Body of pancreas (tissue), 4 donors: ENCODE measurements around the gene HSPB7. TPM values are rescaled to one million over a fixed set of nuclear protein-coding genes. Genes with fewer than 3 reads are reported as not detected.

ENCODE experiments used
- ATAC-seq: fragments of 150-250 bp; one replicate; pipeline ENCODE4 v1.9.1; 2016
- DNase-seq, 4 donors: peaks; one replicate each; pipeline ENCODE4 v3.0.0-alpha.2; 2019
- H3K27ac ChIP-seq, 4 donors: fragments of 200-600 bp; sonication (generic); 1 replicate in 3 of 4; 2 replicates in 1 of 4; pipeline versions ENCODE4 v1.5.1 to v1.6.1; 2016 to 2019; ENCODE audit warnings: mild to moderate bottlenecking in 1 of 4, mixed read lengths in 1 of 4, moderate library complexity in 1 of 4
- H3K27me3 ChIP-seq, 2 donors: fragments of 200-600 bp; sonication (generic); one replicate each; pipeline ENCODE4 v1.6.0; 2016; ENCODE audit warnings: mild to moderate bottlenecking in 1 of 2
- H3K36me3 ChIP-seq, 2 donors: fragments of 200-600 bp; sonication (generic); replicated peaks in 1 of 2; 2 replicates each; pipeline ENCODE4 v1.5.1; 2016; ENCODE audit warnings: low read depth in 2 of 2; ENCODE audit not compliant: insufficient read depth in 1 of 2
- H3K4me1 ChIP-seq: fragments of 200-600 bp; sonication (generic); one replicate; pipeline ENCODE4 v1.6.0; 2016
- H3K4me3 ChIP-seq, 2 donors: fragments of 200-600 bp; sonication (generic); 1 replicate in 1 of 2; 2 replicates in 1 of 2; pipeline ENCODE4 v1.5.1; 2016 to 2019
- H3K9me3 ChIP-seq, 3 donors: fragments of 200-600 bp; sonication (generic); 1 replicate in 2 of 3; 2 replicates in 1 of 3; pipeline ENCODE4 v1.5.1; 2016
- CTCF ChIP-seq, 7 experiments: fragments of 450-650 bp in 4 of 7; fragments of 200-600 bp in 3 of 7; sonication (generic) in 3 of 7; IDR thresholded peaks; one replicate each; pipeline ENCODE4 v1.5.1; 2016 to 2019; ENCODE audit warnings: antibody characterized with exemption in 7 of 7
- POLR2A ChIP-seq, 3 donors: fragments of 450-650 bp; IDR thresholded peaks; one replicate each; pipeline ENCODE4 v1.6.1; 2016; ENCODE audit warnings: antibody characterized with exemption in 3 of 3, mild to moderate bottlenecking in 2 of 3
- WGBS, 2 donors: methylation state at CpG; one replicate each; pipeline ENCODE4 v1.1.5; 2017; 5-methylcytosine and 5-hydroxymethylcytosine counted together
- intact Hi-C: fragments of 100-400 bp; cut with DNase I; formaldehyde crosslinking; loops from one replicate; pipeline ENCODE4 v1.15.1; 2023
- total RNA-seq, 2 donors: library from RNA; depleted of rRNA; stranded (reverse); fragments of >200 nt; gene quantifications; one replicate each; pipeline ENCODE4 v1.1.0, GENCODE V29; 2016

HSPB7 gene
- total RNA-seq, 2 donors from 2014 or later, result 5.7 to 39.9 TPM

DNA sequence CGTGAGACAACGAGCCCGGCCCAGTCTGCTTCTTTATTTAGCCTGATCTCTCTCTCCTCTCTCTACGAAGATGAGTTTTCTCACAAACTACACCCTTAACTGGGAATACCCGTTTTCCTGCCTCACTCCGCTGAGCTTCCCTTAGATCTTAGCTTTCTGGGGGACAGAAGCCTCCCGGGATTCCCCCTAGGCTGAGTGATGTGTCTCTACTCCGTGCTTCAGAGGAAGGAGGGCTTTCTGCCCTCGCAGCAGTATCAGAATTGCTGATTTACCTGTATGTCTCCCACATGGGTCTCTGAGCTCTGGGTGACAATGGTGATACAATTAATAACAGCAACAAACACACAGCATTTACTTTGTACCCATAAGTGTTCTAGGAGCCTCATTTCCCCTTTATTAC lies 43.0 kb downstream of the HSPB7 start:
- intact Hi-C loops, result no loop called here
- 51 to 53% methylated on average over 9 of the region's 9 CpGs for WGBS, 2 donors

DNA sequence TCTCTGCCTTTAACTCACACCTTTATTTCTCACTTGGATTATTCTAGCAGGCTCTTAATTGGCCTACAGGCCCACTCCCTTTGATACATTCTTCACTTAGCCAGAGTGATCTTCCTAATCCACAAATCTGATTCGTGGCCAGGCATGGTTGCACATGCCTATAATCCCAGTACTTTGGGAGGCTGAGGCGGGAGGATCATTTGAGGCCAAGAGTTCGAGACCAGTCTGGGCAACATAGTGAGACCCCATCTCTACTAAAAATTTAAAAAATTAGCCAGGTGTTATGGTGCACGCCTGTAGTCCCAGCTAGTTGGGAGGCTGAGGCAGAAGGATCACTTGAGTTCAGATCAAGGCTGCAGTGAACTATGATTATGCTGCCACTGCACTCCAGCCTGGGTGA lies 44.1 kb downstream of the HSPB7 start:
- WGBS, 2 donors, result 84 to 90% methylated on average over 4 of the region's 4 CpGs
- no peak for DNase-seq

More for the DNA sequence above, 43.0 kb downstream of the HSPB7 start:
- no peak for TF ChIP-seq POLR2A (IDR thresholded peaks at IDR 0.05)
- no peaks in the 10 kb centered on the region for H3K27me3 ChIP-seq
- ATAC-seq (no peak), DNase-seq (no peak)
- H3K36me3 ChIP-seq, result peaks cover 0 to 7% of the 10 kb centered on the region in 2 donors
- H3K9me3 ChIP-seq, result no peaks in the 10 kb centered on the region
- H3K4me3 ChIP-seq, result peak overlapping the region; percentile 61 to 89
- H3K4me1 ChIP-seq, result peaks cover 22% of the 10 kb centered on the region
- H3K27ac ChIP-seq, result no peak overlapping the region

GRCh38 chr1:15972409-15972808 lies 45.4 kb downstream of the HSPB7 start:
- Histone ChIP-seq H3K4me3 (no peak overlapping the region), H3K9me3 (no peaks in the 10 kb centered on the region), H3K4me1 (peaks cover 22% of the 10 kb centered on the region), H3K27me3 (no peaks in the 10 kb centered on the region), H3K27ac (no peak overlapping the region), H3K36me3 (peaks cover 0 to 7% of the 10 kb centered on the region in 2 donors)
- no peak for ATAC-seq
- no peak for TF ChIP-seq CTCF (IDR thresholded peaks at IDR 0.05)
- TF ChIP-seq POLR2A (IDR thresholded peaks at IDR 0.05), result no peak
- intact Hi-C loops, result no loop called here
- 78 to 100% methylated on average over 1 of the region's 1 CpG for WGBS, 2 donors
- DNase-seq, result no peak

More for the DNA sequence above, 44.1 kb downstream of the HSPB7 start:
- intact Hi-C loops, result no loop called here
- Histone ChIP-seq H3K4me3 (no peak overlapping the region), H3K36me3 (peaks cover 0 to 7% of the 10 kb centered on the region in 2 donors), H3K9me3 (no peaks in the 10 kb centered on the region), H3K4me1 (peaks cover 22% of the 10 kb centered on the region), H3K27ac (no peak overlapping the region), H3K27me3 (no peaks in the 10 kb centered on the region)
- TF ChIP-seq CTCF (IDR thresholded peaks at IDR 0.05) (no peak), POLR2A (IDR thresholded peaks at IDR 0.05) (no peak)
- ATAC-seq, result no peak

DNA sequence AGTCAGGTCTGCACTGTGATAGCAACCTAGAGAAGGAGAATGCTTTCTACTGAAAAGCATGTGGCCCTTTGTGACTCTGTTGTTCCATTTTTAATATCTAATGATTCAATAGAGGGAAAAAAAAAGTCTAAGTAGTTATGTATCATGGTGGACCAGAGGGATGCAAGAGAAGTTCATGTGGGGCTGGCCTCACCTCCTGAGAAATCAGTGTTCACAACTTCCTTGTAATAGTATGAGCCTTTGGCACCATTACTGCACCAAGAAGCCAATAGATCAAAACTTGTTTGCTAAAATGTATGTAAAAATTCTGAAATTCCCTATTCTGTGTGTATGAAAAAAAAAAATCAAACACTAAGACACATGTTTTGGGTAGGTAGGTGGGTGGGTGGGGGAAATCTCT lies 46.9 kb downstream of the HSPB7 start:
- Histone ChIP-seq H3K4me3 (no peak overlapping the region), H3K4me1 (peaks cover 29% of the 10 kb centered on the region), H3K9me3 (no peaks in the 10 kb centered on the region), H3K27me3 (no peaks in the 10 kb centered on the region), H3K27ac (no peak overlapping the region), H3K36me3 (peaks cover 0 to 7% of the 10 kb centered on the region in 2 donors)
- TF ChIP-seq CTCF (IDR thresholded peaks at IDR 0.05) (no peak), POLR2A (IDR thresholded peaks at IDR 0.05) (no peak)
- ATAC-seq (no peak), DNase-seq (no peak)
- intact Hi-C loops, result no loop called here

DNA sequence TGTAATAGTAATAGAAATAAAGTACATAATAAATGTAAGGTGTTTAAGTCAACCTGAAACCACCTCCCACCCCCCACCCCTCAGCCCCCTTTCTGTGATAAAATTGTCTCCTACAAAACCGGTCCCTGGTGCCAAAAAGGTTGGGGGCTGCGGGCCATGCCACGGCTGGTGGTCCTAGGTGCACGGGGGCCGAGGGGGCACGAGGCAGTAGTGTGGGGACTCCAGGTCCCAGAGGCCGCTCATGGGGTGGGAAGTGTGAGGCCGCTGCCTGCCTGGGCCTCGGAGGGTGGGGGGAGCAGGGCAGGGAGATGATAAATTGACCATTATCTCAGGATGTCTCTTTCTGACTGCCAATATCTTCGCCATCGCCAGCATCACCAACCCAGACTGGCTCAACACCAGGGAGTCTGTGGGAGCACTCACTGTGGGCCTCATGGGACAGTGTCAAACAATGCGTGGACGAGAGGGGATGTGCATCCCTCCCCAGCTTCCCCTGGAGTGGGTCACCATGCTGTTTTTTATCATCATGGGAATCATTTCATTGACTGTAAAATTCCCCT lies 48.4 kb downstream of the HSPB7 start:
- Histone ChIP-seq H3K9me3 (no peaks in the 10 kb centered on the region), H3K27me3 (no peaks in the 10 kb centered on the region), H3K36me3 (peaks cover 0 to 7% of the 10 kb centered on the region in 2 donors), H3K27ac (no peak overlapping the region), H3K4me3 (no peak overlapping the region), H3K4me1 (peaks cover 30% of the 10 kb centered on the region)
- TF ChIP-seq POLR2A (IDR thresholded peaks at IDR 0.05) (no peak), CTCF (IDR thresholded peaks at IDR 0.05) (no peak)
- intact Hi-C loops, result no loop called here
- ATAC-seq, result no peak
- 93 to 97% methylated on average over 11 to 13 of the region's 13 CpGs for WGBS, 2 donors
- no peak for DNase-seq
